OCI-M2 (cell line): Measurements from ENCODE around the gene TUSC2.

ENCODE experiments used
- DNase-seq: peaks from one replicate; lab custom pipeline; 2025; ENCODE audit not compliant: unreplicated experiment; lab: John Stamatoyannopoulos, UW

The TUSC2 gene

GRCh38 chr3:50327943-50328691 lies at the start of gene TUSC2:
TSS of gene TUSC2 (minus strand) at chr3:50328223. CDS start at chr3:50328099, 124 bp downstream.
- DNase-seq = peak; percentile 79

- no peak for DNase-seq
These were observed 47.4 kb upstream of the TUSC2 start for GRCh38 chr3:50375258-50375931.

- no peak for DNase-seq
These were observed 46.6 kb upstream of the TUSC2 start for GRCh38 chr3:50374363-50375257.

GRCh38 chr3:50373146-50374051 lies 45.4 kb upstream of the TUSC2 start:
- no peak for DNase-seq

- DNase-seq = no peak
These were observed 44.3 kb upstream of the TUSC2 start for GRCh38 chr3:50372349-50372748.

- no peak for DNase-seq
These were observed 43.2 kb upstream of the TUSC2 start for GRCh38 chr3:50371133-50371685.

- no peak for DNase-seq
These were observed 42.6 kb upstream of the TUSC2 start for GRCh38 chr3:50370594-50370993.

- DNase-seq = no peak
These were observed 41.1 kb upstream of the TUSC2 start for GRCh38 chr3:50369012-50369670.

- no peak for DNase-seq
These were observed 37.8 kb upstream of the TUSC2 start for GRCh38 chr3:50365842-50366220.

- no peak for DNase-seq
These were observed 37.2 kb upstream of the TUSC2 start for GRCh38 chr3:50365080-50365841.

GRCh38 chr3:50364573-50365079 lies 36.6 kb upstream of the TUSC2 start:
- DNase-seq = no peak

- DNase-seq = no peak
These were observed 31.7 kb upstream of the TUSC2 start for GRCh38 chr3:50359760-50360110.

- peak; percentile 57 for DNase-seq
These were observed 31.1 kb upstream of the TUSC2 start, which contains the start of gene TMEM115 for GRCh38 chr3:50358911-50359759. TSS of gene TMEM115 (minus strand) at chr3:50359521. CDS start at chr3:50359063, 458 bp downstream.

GRCh38 chr3:50358355-50358910 lies 30.4 kb upstream of the TUSC2 start:
- DNase-seq = no peak

GRCh38 chr3:50357481-50357880 lies 29.5 kb upstream of the TUSC2 start:
- DNase-seq = no peak

- no peak for DNase-seq
These were observed 28.5 kb upstream of the TUSC2 start for GRCh38 chr3:50356553-50356952.

- no peak for DNase-seq
These were observed 28.0 kb upstream of the TUSC2 start for GRCh38 chr3:50355829-50356552.
